Skeletal muscle satellite cell (primary cell): Measurements from ENCODE around the gene SLC4A8.
A peak's percentile ranks its signal among the peaks of the same experiment; 100 is the strongest.

Experiments
- H3K27me3 ChIP-seq: 2 replicates; pipeline ENCODE4 v1.7.0; 2013; ENCODE audit warnings: low read length; ENCODE audit not compliant: control insufficient read depth, insufficient read depth
- H3K36me3 ChIP-seq: 2 replicates; pipeline ENCODE4 v1.7.0; 2013; ENCODE audit warnings: mild to moderate bottlenecking, control low read depth, low read length; ENCODE audit not compliant: insufficient read depth
- H3K4me1 ChIP-seq: 2 replicates; pipeline ENCODE4 v1.7.0; 2013; ENCODE audit warnings: low read length; ENCODE audit not compliant: control insufficient read depth, insufficient read depth
- H3K4me2 ChIP-seq: 2 replicates; pipeline ENCODE4 v1.7.0; 2013; ENCODE audit warnings: mild to moderate bottlenecking, low read length
- H3K4me3 ChIP-seq: 2 replicates; pipeline ENCODE4 v1.7.0; 2013; ENCODE audit warnings: low read length
- H3K9ac ChIP-seq: 2 replicates; pipeline ENCODE4 v1.7.0; 2013; ENCODE audit warnings: mild to moderate bottlenecking, low read depth, low read length, moderate library complexity
- H3K9me3 ChIP-seq: replicated peaks from 2 replicates; pipeline ENCODE4 v1.7.0; 2013; ENCODE audit warnings: mild to moderate bottlenecking, control low read depth, low read length

The SLC4A8 gene

DNA sequence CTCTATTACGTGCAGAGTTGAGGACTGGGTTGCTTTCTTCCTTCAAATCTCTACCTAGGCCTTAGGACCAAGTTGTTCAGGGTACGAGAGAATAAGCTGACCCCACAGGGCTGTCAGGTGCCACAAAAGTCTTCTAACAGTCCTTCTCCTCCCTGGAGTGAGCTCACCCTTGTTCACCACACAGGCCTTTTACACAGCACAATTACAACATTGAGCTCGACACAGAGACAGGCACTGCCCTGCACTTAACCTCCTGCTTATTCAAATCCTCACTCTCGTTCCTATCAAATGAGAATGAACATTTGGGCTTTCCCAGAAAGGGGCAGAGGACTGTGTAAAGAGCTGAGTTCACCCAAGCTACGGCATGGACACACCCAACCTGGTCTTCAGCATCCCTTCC lies 35.8 kb upstream of the SLC4A8 start:
- Histone ChIP-seq H3K4me3 (no peak overlapping the region), H3K9me3 (no peaks in the 10 kb centered on the region), H3K4me2 (no peak overlapping the region), H3K9ac (no peak overlapping the region), H3K27me3 (no peaks in the 10 kb centered on the region), H3K4me1 (peaks cover 32% of the 10 kb centered on the region), H3K36me3 (no peaks in the 10 kb centered on the region)

DNA sequence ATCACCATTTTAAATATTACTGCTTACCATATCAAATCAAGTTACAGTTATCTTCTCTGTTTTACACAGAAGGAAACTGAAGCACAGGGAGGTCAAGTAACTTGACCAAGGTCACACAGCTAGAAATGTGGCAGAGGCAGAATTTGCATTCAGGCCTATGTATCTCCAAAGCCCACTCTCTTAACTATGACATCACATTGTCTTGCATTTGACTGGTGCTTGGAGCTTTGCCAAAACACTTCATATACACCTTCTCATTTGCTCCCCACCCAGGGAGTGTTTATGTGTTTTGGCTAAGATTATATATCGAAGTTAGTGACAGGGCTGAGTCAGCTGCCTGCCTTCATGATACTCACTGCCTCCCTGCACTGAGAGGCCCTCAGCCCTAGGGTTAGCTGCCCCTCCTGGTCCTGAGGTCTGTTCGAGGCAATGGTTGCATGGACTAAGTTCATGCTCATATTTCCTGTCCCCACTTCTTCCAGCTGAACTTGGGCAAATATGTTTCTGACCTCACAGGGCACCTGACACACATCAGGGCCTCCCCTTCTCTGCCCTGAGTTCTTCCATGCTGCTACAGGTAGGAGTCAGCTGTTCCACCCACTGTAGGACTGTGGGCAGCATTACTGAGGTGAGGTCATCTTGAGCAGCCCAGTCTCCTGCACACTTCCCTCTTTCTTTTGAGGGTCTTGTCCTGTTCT lies 35.2 kb upstream of the SLC4A8 start:
- Histone ChIP-seq H3K27me3 (no peaks in the 10 kb centered on the region), H3K9ac (no peak overlapping the region), H3K4me1 (peaks cover 38% of the 10 kb centered on the region), H3K4me2 (no peak overlapping the region), H3K9me3 (no peaks in the 10 kb centered on the region), H3K4me3 (no peak overlapping the region), H3K36me3 (no peaks in the 10 kb centered on the region)

DNA sequence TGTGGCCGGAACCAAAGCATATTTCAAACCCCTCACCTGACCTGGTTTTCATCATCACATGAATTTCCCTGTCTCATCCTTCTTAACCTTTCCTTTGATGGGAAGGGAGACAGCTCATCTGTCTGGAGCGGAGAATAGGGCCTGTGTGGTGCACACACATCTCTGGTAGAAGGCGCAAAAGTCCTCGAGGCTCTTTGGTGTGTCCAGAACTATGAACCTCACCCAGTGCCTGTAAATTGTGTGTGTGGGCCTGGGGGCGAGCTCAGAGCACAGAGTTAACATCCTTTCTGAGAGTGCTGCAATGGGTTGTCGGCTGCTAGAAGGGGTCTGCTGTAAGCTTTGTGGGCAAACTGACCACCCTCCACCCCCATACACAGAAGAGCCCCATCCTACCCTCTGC lies 34.2 kb upstream of the SLC4A8 start:
- H3K4me3 ChIP-seq = no peak overlapping the region
- H3K36me3 ChIP-seq = no peaks in the 10 kb centered on the region
- peaks cover 47% of the 10 kb centered on the region for H3K4me1 ChIP-seq
- no peak overlapping the region for H3K4me2 ChIP-seq
- H3K27me3 ChIP-seq = no peaks in the 10 kb centered on the region
- H3K9ac ChIP-seq = no peak overlapping the region
- no peaks in the 10 kb centered on the region for H3K9me3 ChIP-seq

DNA sequence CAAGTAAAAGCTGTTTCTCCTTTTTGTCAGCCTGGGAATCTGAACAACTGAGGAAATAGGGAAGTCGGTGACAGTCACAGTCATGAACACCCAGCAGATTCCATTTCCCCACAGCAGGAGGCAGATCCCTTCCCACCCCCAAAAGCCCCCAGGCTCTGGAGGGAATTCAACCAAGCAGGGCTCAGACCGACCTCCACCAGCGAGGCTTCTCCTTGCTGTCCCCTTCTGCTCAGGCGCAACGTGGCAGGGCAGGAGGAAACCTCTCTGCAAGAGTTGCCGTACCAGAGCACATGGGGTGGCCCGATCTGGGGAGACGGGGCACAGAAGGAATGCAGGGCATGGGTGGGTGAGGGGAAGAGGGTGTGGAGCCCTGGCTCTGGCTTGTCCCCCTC lies 33.7 kb upstream of the SLC4A8 start:
- Histone ChIP-seq H3K9me3 (no peaks in the 10 kb centered on the region), H3K9ac (peak overlapping the region; percentile 52), H3K4me1 (peaks cover 50% of the 10 kb centered on the region)

DNA sequence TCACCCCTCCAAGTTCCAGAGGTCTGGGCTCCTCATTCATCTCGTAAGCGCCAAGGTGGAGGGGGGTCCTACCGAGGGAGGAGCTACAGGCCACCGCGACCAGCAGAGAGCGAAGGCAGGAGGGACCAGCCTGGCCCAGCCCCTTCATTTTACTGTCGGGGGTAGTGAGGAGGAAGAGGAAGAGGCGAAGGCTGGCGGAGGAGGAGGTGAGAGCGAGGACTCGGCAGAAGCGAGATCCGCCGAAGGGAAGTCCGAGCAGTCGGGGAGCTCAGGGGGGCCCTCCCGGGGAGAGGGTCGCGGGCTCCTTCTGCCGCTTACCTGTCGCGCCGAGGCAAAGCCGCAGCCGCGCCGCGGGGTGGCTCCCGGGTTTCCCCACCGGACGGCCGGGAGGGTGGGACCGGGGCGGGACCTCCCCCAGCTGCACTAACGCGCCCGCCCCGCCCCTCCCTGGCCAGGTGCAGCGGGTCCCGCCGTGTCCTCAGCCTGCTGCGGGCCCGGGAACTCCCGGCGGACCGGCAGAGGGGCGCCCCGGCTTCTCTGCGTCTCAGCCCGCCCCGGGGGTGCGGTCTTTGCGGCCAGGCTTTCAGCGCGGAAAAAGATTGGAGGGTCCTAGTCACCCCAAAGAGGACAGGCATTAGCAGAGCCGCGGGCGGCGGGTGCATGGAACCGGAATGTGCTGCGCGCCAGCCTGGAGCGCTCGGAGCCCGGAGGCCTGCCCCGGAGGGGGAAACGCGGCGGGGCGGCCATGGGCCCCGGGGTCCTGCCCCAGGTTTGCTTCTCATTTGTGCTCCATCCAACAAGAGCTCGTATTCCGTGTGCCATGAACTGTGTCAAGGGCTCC lies 33.1 kb upstream of the SLC4A8 start, which contains the start of gene GALNT6:
Gene GALNT6 (minus strand): TSS at position 124 of the 841 bp plus-strand sequence. CDS start 11,625 bp downstream, outside the sequence.
- Histone ChIP-seq H3K4me1 (peaks cover 50% of the 10 kb centered on the region), H3K4me2 (peak within 1 kb of the TSS; percentile 77), H3K4me3 (peak within 1 kb of the TSS; percentile 67), H3K9me3 (no peaks in the 10 kb centered on the region), H3K36me3 (no peaks in the 10 kb centered on the region), H3K27me3 (no peaks in the 10 kb centered on the region), H3K9ac (peak within 1 kb of the TSS; percentile 52)

More for the DNA sequence above, 33.7 kb upstream of the SLC4A8 start:
- H3K4me3 ChIP-seq = peak overlapping the region; percentile 67
- no peaks in the 10 kb centered on the region for H3K27me3 ChIP-seq
- H3K36me3 ChIP-seq = no peaks in the 10 kb centered on the region
- H3K4me2 ChIP-seq = peak overlapping the region; percentile 77

DNA sequence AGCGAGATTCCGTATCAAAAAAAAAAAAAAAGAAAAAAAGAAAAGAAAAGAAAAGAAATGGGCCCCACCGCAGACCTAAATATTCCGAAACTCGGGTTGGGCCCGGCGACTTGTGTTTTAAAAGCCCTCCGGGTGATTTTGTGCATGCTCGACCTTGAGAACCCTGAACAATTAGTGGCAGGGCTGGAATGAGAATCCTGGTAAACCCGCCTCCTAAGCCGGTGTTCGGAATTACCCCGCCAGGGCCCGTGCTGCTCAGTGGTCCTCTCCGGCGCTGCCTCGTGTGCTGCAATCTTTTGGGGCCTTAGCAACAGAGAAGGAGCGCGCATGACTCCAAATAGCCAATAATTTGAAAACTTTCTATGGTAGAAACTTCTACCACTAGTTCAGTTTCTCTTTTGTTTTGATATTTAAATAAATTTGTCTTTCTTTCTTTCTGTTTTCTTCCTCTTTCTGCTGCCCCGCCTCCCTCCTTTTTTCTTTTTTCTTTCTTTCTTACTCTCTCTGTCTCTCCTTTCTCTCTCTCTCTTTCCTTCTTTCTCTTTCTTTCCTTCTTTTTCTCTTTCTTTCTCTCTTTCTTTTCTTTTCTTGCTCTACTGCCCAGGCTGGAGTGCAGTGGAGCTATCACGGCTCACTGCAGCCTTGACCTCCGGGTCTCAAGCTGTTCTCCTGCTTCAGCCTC lies 31.9 kb upstream of the SLC4A8 start:
- no peak overlapping the region for H3K9ac ChIP-seq
- no peak overlapping the region for H3K4me3 ChIP-seq
- peaks cover 49% of the 10 kb centered on the region for H3K4me1 ChIP-seq

DNA sequence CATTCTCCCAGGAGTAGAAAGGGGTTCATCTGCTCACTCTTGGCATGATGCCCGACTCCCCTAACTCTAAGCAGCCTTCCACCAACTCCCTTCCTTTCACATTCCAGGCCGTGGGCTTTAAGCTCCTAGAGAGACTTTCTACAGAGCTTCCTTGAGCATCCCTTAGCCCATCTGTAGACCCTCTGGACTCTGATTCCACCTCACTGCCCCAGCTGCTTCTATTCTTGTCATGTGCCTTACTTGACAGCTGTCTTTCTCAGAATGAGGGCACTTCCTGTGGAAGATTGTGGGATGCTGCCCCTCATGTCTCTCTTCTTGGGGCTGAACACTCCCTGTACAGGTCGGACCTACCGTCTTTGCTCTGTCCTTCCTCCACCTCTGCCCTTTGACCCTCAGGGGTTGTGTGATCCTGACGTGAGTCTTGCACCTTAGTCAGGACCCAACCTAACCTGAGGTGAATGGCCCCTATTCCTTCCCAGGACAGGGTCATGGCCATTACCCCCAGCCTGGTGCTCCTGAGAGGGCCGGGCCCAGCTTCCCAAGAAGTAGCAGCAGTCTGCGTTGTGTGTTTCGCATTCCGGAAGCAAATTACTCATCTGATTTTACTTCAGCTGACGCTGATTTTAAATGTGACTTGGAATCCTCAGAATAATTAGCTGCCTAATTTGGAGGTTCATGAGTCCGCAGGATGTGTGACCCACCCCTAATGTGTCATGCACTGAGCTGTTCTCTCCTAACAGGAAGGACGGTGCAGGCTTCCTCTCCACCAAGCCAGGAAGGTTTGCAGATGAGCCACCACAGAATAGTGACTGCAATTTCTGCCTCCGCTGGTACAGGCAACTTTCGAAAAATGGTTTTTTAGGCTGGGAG lies 30.7 kb upstream of the SLC4A8 start:
- Histone ChIP-seq H3K36me3 (no peaks in the 10 kb centered on the region), H3K9ac (peak overlapping the region; percentile 9), H3K4me1 (peaks cover 39% of the 10 kb centered on the region), H3K4me2 (peak overlapping the region; percentile 29), H3K27me3 (no peaks in the 10 kb centered on the region), H3K4me3 (peak overlapping the region; percentile 9), H3K9me3 (no peaks in the 10 kb centered on the region)

More for the DNA sequence above, 31.9 kb upstream of the SLC4A8 start:
- Histone ChIP-seq H3K9me3 (no peaks in the 10 kb centered on the region), H3K36me3 (no peaks in the 10 kb centered on the region), H3K4me2 (no peak overlapping the region), H3K27me3 (no peaks in the 10 kb centered on the region)

DNA sequence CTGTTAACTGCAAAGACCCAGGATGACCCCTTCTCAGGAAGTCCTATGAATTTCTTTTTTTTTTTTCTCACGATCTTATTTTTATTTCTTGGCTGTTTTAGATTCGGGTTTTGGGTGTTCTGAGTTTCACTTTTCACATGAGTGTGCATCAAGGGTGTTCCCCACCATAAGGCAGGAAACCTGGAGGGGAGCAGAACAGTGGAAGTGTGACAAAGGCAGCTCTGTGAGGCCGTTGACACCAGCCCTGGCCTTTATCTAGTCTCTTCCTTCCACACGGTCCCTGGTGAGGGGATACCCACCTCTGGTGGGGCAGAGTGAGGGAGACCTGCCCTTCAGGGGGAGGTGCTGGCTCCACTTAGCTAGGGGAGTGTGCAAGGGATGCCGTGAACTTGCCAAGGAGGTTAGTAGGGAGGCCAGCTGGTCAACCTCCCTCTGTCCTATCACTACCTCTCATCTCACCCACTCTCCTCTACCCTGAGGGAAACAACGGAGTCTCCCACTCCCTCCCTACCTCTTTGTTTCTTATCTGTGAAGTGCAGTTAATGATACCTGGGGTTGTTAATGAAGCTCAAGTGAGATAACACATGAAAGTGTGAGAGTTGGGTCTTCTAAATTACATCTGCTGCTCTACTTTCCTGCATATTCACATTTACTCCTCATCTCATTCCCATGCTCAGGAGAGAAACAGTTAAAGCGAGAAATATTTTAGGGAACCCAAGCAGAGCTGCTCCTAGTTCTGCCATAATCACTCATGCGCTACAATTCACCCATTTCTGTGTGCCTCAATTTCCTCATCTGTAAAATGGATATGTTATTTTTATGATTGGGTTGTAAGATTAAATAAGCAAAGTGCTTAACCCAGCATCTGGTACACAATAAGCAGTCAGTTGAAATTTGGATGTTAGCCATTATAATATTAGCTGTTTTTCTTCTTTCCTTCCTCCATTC lies 29.1 kb upstream of the SLC4A8 start:
- no peak overlapping the region for H3K9ac ChIP-seq
- H3K9me3 ChIP-seq = no peaks in the 10 kb centered on the region
- no peaks in the 10 kb centered on the region for H3K27me3 ChIP-seq
- no peaks in the 10 kb centered on the region for H3K36me3 ChIP-seq
- peaks cover 31% of the 10 kb centered on the region for H3K4me1 ChIP-seq
- H3K4me3 ChIP-seq = no peak overlapping the region
- no peak overlapping the region for H3K4me2 ChIP-seq

DNA sequence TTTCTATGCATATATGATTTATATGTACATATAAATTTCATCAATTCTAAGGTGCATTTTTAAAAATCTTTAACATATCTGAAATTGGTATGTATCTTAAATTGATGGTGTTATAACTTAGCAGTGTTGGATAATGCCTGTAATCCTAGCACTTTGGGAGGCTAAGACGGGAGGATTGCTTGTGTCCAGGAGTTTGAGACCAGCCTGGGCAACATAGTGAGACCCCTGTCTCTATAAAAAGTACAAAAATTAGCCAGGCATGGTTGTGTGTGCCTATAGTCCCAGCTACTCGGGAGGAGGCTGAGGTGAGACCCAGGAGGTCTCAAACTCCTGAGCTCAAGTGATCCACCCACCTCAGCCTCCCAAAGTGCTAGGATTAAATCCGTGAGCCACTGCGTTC lies 27.0 kb upstream of the SLC4A8 start:
- H3K27me3 ChIP-seq = no peaks in the 10 kb centered on the region
- no peak overlapping the region for H3K9ac ChIP-seq
- no peaks in the 10 kb centered on the region for H3K9me3 ChIP-seq
- no peak overlapping the region for H3K4me3 ChIP-seq
- no peak overlapping the region for H3K4me2 ChIP-seq
- no peaks in the 10 kb centered on the region for H3K36me3 ChIP-seq
- H3K4me1 ChIP-seq = peaks cover 20% of the 10 kb centered on the region

DNA sequence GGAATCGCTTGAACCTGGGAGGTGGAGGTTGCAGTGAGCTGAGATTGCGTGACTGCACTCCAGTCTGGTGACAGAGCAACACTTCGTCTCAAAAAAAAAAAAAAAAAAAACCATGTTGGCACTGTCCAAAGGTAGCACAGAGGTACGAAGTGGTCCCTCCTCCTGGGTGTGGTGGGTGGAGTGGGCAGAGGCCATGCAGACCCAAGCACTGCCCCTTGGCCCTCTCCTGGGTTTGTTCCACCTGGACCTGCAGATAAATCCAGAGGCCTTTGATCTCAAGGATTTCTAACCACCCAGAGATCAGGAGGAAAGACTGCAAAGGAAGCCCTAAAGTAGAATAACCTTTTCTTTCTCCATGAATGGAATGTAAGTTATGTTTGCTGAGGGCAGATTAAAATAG lies 24.7 kb upstream of the SLC4A8 start:
- H3K4me1 ChIP-seq = peaks cover 10% of the 10 kb centered on the region
- no peak overlapping the region for H3K4me3 ChIP-seq
- H3K9me3 ChIP-seq = no peaks in the 10 kb centered on the region
- H3K9ac ChIP-seq = no peak overlapping the region
- no peaks in the 10 kb centered on the region for H3K27me3 ChIP-seq
- H3K4me2 ChIP-seq = no peak overlapping the region
- no peaks in the 10 kb centered on the region for H3K36me3 ChIP-seq
